ENCODE results near the gene PTPRJ. TPM values are rescaled to one million over a fixed set of nuclear protein-coding genes. Genes with fewer than 3 reads are reported as not detected.
"Not testable (repeated sequence)": the region's sequence is repeated elsewhere in the genome, so short reads cannot be mapped to it uniquely, and the experiment has no call there.

Gene PTPRJ
- total RNA-seq, 4 donors from 2014 or later = 9.8 to 17.8 (median 14.2) TPM

DNA sequence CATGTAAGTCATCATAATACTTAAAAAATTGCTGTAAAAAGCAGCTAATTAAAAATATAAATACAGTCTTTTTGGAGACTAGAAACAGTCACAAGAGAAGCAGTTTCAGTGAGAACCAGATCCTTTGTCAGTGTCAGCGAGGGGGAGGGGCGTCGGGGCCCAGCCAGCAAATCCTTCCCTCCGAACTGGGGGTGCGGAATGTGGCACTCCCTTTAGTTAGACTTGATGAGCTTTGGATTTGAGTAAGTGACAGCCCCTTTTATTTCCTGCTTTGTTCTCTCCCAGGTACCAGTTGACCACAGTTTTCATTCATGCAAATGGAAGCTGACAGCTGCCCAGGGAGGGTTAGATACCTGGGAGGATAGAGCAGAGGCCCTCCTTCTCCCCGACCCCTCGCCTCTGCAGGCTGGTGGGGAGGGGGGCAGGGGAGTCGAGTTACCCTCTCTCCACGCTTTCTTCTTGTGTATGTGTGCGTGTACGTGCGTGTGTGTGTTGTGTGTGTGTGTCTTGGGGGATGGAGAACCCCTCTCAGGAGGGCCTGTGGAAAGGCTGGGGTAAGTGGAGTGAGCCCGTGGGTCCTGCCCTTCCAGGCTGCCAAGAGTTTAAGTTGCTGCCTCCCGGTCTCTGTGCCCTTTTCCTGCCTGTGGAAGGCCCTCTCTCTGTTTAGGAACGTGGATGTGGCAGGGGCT is 38.3 kb downstream of the PTPRJ start:
- ATAC-seq (ENCODE audit: low FRiP score) = no peak

DNA sequence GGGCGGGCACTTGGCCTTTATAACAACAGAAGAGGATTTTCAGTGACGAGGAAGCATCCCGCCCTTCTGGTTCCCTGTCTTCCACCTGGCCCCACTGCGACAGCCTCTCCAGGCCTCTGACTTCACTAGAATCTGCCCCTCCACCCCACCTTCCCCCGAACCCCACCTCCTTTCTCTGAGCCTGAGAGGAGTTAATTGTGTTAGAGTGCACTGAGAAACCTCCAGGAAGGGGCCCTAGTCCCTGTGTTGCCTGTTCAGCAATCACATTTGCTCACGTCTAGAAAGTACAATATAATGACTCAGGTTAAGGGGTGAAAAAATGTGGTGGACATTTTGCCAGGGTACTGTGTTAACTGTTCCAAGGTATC is 38.8 kb downstream of the PTPRJ start:
- ATAC-seq (ENCODE audit: low FRiP score) (peak; percentile 42), DNase-seq (ENCODE audit: low spot score) (no peak)
- no peak for TF ChIP-seq CTCF (IDR thresholded peaks at IDR 0.05)

More for the DNA sequence above, 38.3 kb downstream of the PTPRJ start:
- DNase-seq (ENCODE audit: low spot score) = no peak
- TF ChIP-seq CTCF (IDR thresholded peaks at IDR 0.05) = no peak

DNA sequence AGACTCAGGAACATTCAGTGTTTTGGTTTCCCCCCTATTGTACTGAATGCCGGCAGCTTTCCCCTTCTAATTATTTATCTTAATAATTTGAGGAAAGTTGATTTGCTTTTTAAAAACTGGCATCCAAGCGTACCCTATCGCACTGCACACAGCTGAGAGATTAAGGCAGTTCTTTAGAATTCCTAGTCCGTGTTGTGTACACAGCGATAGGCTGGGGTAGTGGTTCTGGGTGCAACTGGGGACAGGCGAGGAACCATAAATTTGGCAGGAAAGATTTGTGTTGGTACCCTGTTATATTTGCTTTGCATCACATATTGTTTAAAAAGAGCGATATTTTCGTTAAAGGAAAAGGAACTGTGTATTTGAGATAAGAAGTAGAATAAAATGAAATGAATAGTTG is 39.2 kb downstream of the PTPRJ start:
- TF ChIP-seq CTCF (IDR thresholded peaks at IDR 0.05) = no peak
- no peak for DNase-seq (ENCODE audit: low spot score)

GRCh38 chr11:48020092-48020755 is 39.9 kb downstream of the PTPRJ start:
- DNase-seq (ENCODE audit: low spot score) = no peak
- peak; percentile 85 for ATAC-seq (ENCODE audit: low FRiP score)

More for the DNA sequence above, 39.2 kb downstream of the PTPRJ start:
- ATAC-seq (ENCODE audit: low FRiP score) = no peak

GRCh38 chr11:48021201-48021820 is 41.0 kb downstream of the PTPRJ start:
- DNase-seq (ENCODE audit: low spot score) = not testable (repeated sequence)

More at GRCh38 chr11:48020092-48020755, 39.9 kb downstream of the PTPRJ start:
- TF ChIP-seq CTCF (IDR thresholded peaks at IDR 0.05) = no peak

GRCh38 chr11:48022445-48022844 is 42.1 kb downstream of the PTPRJ start:
- DNase-seq (ENCODE audit: low spot score) (no peak), ATAC-seq (ENCODE audit: low FRiP score) (no peak)
- TF ChIP-seq CTCF (IDR thresholded peaks at IDR 0.05) = no peak

More at GRCh38 chr11:48021201-48021820, 41.0 kb downstream of the PTPRJ start:
- not testable (repeated sequence) for ATAC-seq (ENCODE audit: low FRiP score)

DNA sequence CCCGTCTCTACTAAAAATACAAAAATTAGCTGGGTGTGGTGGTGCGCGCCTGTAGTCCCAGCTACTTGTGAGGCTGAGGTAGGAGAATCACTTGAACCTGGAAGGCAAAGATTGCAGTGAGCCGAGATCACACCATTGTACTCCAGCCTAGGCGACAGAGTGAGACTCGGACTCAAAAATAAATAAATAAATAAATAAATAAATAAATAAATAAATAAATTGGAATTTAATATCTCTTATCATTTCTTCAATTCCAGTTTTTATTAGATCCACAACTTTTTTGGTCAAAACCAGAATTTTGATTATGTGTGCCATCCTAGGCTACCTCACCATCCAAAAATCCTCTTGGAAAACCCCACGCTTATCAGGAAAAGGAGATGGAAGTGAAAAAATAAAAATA is 43.2 kb downstream of the PTPRJ start:
- not testable (repeated sequence) for DNase-seq (ENCODE audit: low spot score); ATAC-seq (ENCODE audit: low FRiP score)

- DNase-seq (ENCODE audit: low spot score) = no peak
Observed at GRCh38 chr11:48024635-48025071, 44.3 kb downstream of the PTPRJ start.

More at GRCh38 chr11:48024635-48025071, 44.3 kb downstream of the PTPRJ start:
- no peak for ATAC-seq (ENCODE audit: low FRiP score)
- no peak for TF ChIP-seq CTCF (IDR thresholded peaks at IDR 0.05)
